ENCODE results near the gene OR5K4. TPM values are rescaled to one million over a fixed set of nuclear protein-coding genes. Genes with fewer than 3 reads are reported as not detected.
"Not testable (repeated sequence)": the region's sequence is repeated elsewhere in the genome, so short reads cannot be mapped to it uniquely, and the experiment has no call there.

Gene OR5K4
- total RNA-seq, 1 donor from 2014 or later: not detected

DNA sequence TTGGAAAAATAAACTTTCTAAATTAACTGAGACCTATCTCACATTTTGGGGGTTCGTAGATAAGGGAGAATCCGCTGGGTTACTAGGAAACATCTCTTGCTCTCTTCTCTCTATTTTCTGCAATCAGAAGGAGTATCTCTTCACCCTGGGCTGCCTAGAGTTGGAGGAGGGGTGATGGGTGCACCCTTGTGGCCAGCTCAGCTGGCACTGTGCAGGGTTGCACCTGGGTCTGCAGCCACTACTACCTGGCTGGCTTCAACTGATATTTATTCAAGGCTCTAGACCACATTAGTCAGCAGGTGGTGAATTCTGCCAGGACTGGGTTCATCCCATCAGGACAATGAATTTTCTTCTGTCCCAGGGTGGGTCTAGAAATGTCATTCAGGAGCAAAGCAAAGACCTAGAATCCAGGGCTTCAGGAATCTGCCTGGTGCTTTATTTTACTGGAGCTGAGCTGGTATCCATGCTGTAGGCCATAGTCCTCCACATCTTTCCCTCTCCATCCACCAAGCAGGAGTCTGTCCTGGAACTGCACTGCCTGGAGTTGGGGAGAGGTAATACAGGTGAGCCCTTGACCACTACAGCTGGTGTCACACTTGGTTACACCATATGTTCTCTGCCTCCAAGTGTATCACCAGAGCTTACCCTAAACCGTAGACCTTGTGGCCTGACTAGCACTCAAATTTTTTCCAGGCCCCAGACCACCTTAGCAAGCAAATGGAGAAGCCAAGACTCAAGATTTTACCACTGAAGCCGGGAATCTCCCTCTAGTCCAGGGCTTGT, 14.0 kb downstream of the OR5K4 start:
- intact Hi-C loops (cut with micrococcal nuclease): no loop called here

GRCh38 chr3:98371186-98371585, 17.5 kb downstream of the OR5K4 start:
- intact Hi-C loops (cut with micrococcal nuclease): no loop called here

- intact Hi-C loops (cut with micrococcal nuclease): no loop called here
Measured at GRCh38 chr3:98371853-98372252, 18.2 kb downstream of the OR5K4 start.

DNA sequence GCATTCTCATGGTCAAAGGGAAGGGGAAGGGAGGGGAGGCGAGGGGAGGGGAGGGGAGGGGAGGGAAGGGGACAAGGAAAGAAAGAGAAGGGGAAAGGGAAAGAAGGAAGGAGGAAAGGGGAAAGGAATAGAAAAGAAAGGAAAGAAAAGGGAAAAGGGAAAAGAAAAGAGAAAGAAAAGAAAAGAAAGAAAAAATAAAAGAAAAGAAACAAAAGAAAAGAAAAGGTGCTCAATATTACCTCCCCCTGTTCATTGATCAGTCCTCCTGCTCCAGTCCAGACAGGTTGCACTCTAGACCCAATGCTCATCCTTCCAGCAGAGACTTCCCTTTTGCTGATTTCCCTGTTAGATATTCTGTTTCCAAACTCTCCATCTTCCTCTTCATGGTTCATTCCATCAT, 18.8 kb downstream of the OR5K4 start:
- intact Hi-C loops (cut with micrococcal nuclease): no loop called here

DNA sequence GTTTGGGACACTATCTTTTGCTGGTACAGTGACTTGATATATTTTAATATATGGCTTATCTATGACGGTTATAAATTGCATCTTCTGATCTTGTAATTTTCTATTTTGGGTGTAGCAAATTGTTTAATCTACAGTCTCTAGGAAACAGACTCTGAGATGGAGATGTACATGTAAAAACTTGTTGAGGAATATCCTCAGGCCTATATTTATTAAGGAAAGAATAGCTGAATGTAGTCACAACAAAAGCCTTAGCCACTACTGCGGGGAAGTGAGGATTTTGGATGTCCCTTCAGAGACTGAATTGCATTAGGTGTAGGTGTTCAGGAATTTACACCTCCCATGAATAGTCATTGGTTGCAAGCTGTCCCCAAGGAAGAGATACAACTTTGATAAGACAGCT, 23.0 kb downstream of the OR5K4 start:
- intact Hi-C loops (cut with micrococcal nuclease): no loop called here

DNA sequence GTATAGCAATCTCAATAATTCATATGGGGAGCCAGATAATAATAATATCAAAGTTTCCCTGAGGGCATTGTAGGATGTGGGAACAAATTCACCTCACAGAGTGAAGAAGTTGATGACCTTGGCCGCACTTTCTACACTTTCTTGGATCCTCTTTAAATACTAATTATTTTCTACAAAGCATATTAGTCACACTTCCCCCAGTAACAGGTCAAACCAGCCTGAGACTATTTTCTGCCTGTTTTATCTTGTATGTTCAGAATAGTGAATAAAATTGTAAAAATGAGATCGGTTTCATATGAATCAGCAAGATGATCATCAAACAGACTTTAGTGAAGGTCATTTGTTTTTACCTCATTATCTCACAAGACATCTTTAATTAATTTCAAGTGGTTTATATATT, 34.5 kb downstream of the OR5K4 start:
- intact Hi-C loops (cut with micrococcal nuclease): no loop called here

DNA sequence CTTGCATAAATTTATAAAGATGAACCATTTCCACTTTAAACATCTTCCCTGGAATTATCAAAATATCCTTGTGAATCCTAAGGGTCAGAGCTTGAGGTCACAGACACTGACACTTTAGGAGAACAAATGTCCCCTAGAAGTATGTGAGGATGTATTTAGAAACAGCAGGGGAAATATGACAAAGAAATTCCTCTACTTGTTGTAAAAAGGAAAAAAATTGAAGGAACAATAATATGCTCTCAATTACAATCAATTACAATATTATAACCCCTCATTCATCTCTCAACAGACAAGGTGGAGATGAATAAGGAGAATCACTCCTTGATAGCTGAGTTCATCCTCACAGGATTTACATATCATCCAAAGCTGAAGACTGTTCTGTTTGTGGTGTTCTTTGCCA, 36.7 kb downstream of the OR5K4 start, which contains the start of gene OR5K3:
Gene OR5K3 (plus strand): TSS at position 301 of the 400 bp plus-strand sequence. CDS start 0 bp downstream, at position 301.
- intact Hi-C loops (cut with micrococcal nuclease): no loop called here

DNA sequence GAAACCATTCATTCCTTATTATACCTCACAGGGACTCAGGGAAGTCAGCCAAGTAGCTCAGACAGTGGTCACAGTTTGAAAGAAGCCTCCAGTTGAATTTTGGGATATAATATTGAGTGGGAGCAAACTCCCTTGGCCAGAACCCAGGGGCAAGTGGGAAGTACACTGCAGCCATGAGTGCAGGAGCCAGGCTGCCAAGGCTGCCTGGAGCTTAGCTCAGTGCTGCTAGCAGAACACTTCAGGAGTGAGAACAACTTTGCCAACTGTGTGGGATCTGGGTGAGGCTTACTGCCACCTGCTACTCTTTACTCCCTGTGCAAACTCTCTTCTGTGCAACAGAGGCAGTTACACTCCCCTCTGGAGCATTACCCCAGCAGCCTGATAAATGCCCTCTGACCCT, 41.4 kb downstream of the OR5K4 start:
- intact Hi-C loops (cut with micrococcal nuclease): no loop called here

- intact Hi-C loops (cut with micrococcal nuclease): not testable (repeated sequence)
Measured at GRCh38 chr3:98396482-98396881, 42.8 kb downstream of the OR5K4 start.

GRCh38 chr3:98398513-98398912, 44.9 kb downstream of the OR5K4 start:
- intact Hi-C loops (cut with micrococcal nuclease): no loop called here

- intact Hi-C loops (cut with micrococcal nuclease): no loop called here
Measured at GRCh38 chr3:98402507-98402906, 48.9 kb downstream of the OR5K4 start.

DNA sequence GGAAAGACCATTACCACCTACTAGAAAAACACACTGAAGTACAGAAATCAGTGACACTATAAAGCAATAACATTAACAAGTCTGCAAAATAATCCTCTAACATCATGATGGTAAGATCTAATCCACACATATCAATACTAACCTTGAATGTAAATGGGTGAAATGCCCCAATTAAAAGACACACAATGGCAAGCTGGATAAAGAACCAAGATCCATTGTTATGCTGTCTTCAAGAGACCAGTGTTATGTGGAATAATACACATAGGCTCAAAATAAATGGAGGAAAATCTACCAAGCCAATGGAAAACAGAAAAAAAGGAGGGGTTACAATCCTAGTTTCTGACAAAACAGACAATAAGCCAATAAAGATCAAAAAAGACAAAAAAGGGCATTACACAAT, 50.4 kb downstream of the OR5K4 start:
- intact Hi-C loops (cut with micrococcal nuclease): no loop called here

Other genes with a start within 250 kb of the OR5K4 start
- gene OR5H1, start 223.1 kb upstream of the OR5K4 start, total RNA-seq: not detected in 2 replicates
- gene OR5H14, start 206.4 kb upstream of the OR5K4 start, total RNA-seq: 0.02 TPM in 1 of 2 replicates, not detected in the other
- gene OR5H15, start 187.2 kb upstream of the OR5K4 start, total RNA-seq: not detected in 2 replicates
- not detected in 2 replicates for gene OR5H6, start 89.6 kb upstream of the OR5K4 start, total RNA-seq
- gene OR5H2, start 71.3 kb upstream of the OR5K4 start, total RNA-seq: not detected in 2 replicates
- gene OR5K3, start 36.8 kb downstream of the OR5K4 start, total RNA-seq: not detected in 2 replicates
- gene OR5K1, start 109.3 kb downstream of the OR5K4 start, total RNA-seq: not detected in 2 replicates
- not detected in 2 replicates for gene OR5K2, start 143.8 kb downstream of the OR5K4 start, total RNA-seq
- gene CLDND1, start 169.0 kb downstream of the OR5K4 start, total RNA-seq: 535 and 555 TPM in 2 replicates
- gene GPR15, start 178.1 kb downstream of the OR5K4 start, total RNA-seq: 42.2 and 46.8 TPM in 2 replicates
- 69.9 and 71.2 TPM in 2 replicates for gene CPOX, start 239.8 kb downstream of the OR5K4 start, total RNA-seq

Data from T-helper 2 cell treated with Interferon-gamma antibody and Interleukin-4, amounts not matched to agents 100 ng/mL and 5 ng/mL, for 36 hours (primary cell).